Esophagus muscularis mucosa (tissue), 4 donors: Measurements from ENCODE around the gene HCCS.

ENCODE experiments used
- EP300 ChIP-seq: sonication (generic); formaldehyde crosslinking; IDR thresholded peaks from one replicate; pipeline ENCODE4 v1.6.1; 2017; ENCODE audit warnings: antibody characterized with exemption
- POLR2A ChIP-seq: fragments of 450-650 bp; IDR thresholded peaks from one replicate; pipeline ENCODE4 v1.6.1; 2017; ENCODE audit warnings: antibody characterized with exemption, moderate library complexity, mild to moderate bottlenecking, low read depth
- TF ChIP-seq, protein P1 (sequence below), 3 experiments: fragments of 200-600 bp in 2 of 3; fragments of 450-650 bp in 1 of 3; sonication (generic) in 2 of 3; IDR thresholded peaks; one replicate each; pipeline ENCODE4 v1.5.1; 2017 to 2019; ENCODE audit warnings: antibody characterized with exemption in 3 of 3, mild to moderate bottlenecking in 2 of 3, moderate library complexity in 1 of 3

GRCh38 chrX:11089802-11090201 is 21.3 kb upstream of the HCCS start:
- TF ChIP-seq, protein P1, sequence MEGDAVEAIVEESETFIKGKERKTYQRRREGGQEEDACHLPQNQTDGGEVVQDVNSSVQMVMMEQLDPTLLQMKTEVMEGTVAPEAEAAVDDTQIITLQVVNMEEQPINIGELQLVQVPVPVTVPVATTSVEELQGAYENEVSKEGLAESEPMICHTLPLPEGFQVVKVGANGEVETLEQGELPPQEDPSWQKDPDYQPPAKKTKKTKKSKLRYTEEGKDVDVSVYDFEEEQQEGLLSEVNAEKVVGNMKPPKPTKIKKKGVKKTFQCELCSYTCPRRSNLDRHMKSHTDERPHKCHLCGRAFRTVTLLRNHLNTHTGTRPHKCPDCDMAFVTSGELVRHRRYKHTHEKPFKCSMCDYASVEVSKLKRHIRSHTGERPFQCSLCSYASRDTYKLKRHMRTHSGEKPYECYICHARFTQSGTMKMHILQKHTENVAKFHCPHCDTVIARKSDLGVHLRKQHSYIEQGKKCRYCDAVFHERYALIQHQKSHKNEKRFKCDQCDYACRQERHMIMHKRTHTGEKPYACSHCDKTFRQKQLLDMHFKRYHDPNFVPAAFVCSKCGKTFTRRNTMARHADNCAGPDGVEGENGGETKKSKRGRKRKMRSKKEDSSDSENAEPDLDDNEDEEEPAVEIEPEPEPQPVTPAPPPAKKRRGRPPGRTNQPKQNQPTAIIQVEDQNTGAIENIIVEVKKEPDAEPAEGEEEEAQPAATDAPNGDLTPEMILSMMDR (IDR thresholded peaks at IDR 0.05) = no peak
- TF ChIP-seq POLR2A (no peak), EP300 (no peak)
